ENCODE measurements around the gene CRYBB3. TPM values are rescaled to one million over a fixed set of nuclear protein-coding genes. Genes with fewer than 3 reads are reported as not detected.

CRYBB3 gene
- polyA plus RNA-seq, 3 donors = not detected

DNA sequence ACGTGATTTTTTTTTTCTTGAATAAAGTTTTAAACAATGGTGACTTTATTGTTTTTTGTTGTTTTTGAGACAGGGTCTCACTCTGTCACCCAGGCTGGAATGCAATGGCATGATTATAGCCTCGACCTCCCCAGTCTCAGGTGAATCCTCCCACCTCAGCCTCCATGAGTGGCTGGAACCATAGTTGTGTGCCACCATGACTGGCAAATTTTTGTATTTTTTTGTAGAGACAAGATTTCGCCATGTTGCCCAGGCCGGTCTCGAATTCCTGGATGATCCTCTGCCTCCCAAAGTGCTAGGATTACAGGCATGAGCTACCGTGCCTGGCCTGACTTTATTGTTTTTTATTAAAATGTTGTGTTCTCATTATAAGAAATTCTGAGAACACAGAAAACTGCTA lies 12.2 kb upstream of the CRYBB3 start:
- no peak for DNase-seq
- Histone ChIP-seq H3K9ac (ENCODE audit: insufficient read depth, low read length, poor library complexity, severe bottlenecking) (no peak overlapping the region), H3K36me3 (replicated peaks in 1 of 2; ENCODE audit: control insufficient read depth in 1 of 2, insufficient read depth in 2 of 2, low read length in 2 of 2) (no peaks in the 10 kb centered on the region), H3K9me3 (replicated peaks in 1 of 2; ENCODE audit: control insufficient read depth in 1 of 2, insufficient read depth in 1 of 2, low read length in 2 of 2) (no peaks in the 10 kb centered on the region), H4K20me1 (ENCODE audit: insufficient read depth, low read length) (no peaks in the 10 kb centered on the region), H2AFZ (ENCODE audit: insufficient read depth, low read depth, low read length, poor library complexity, severe bottlenecking) (no peak overlapping the region), H3K27ac (ENCODE audit: low read depth in 1 of 2, low read length in 2 of 2) (no peak overlapping the region), H3K4me2 (replicated peaks; ENCODE audit: extremely low read depth, low read length, poor library complexity, severe bottlenecking) (no peak overlapping the region), H3K79me2 (ENCODE audit: insufficient read depth, low read length) (no peaks in the 10 kb centered on the region), H3K27me3 (ENCODE audit: control insufficient read depth in 2 of 2, insufficient read depth in 2 of 2, low read length in 2 of 2) (no peaks in the 10 kb centered on the region), H3K4me3 (replicated peaks in 1 of 3; ENCODE audit: low read depth in 2 of 3, low read length in 3 of 3) (no peak overlapping the region), H3K4me1 (ENCODE audit: control insufficient read depth in 1 of 2, insufficient read depth in 2 of 2, low read length in 2 of 2) (no peaks in the 10 kb centered on the region)
- Mint-ChIP-seq H3K27ac (no peak overlapping the region), H3K36me3 (no peaks in the 10 kb centered on the region), H3K4me3 (no peak overlapping the region), H3K9me3 (peaks cover 0 to 2% (median 0%) of the 10 kb centered on the region in 7 donors), H3K27me3 (ENCODE audit: low read depth in 3 of 3) (peaks cover 0 to 3% (median 3%) of the 10 kb centered on the region in 3 donors), H3K4me1 (no peaks in the 10 kb centered on the region)
- intact Hi-C loops (cut with micrococcal nuclease) = no loop called here
- WGBS (ENCODE audit: insufficient coverage) = 100% methylated on average over 2 of the region's 6 CpGs
- no peak for TF ChIP-seq CTCF (IDR thresholded peaks at IDR 0.05)

- no peaks in the 10 kb centered on the region for H3K4me1 ChIP-seq (ENCODE audit: control insufficient read depth in 1 of 2, insufficient read depth in 2 of 2, low read length in 2 of 2)
- Mint-ChIP-seq H3K27me3 (ENCODE audit: low read depth in 3 of 3) (peaks cover 0 to 1% (median 0%) of the 10 kb centered on the region in 3 donors), H3K9me3 (peaks cover 0 to 2% (median 0%) of the 10 kb centered on the region in 7 donors), H3K36me3 (no peaks in the 10 kb centered on the region), H3K4me3 (no peak overlapping the region), H3K27ac (no peak overlapping the region), H3K4me1 (no peaks in the 10 kb centered on the region)
- intact Hi-C loops (cut with micrococcal nuclease) = no loop called here
- H3K9ac ChIP-seq (ENCODE audit: insufficient read depth, low read length, poor library complexity, severe bottlenecking) = no peak overlapping the region
- no peak overlapping the region for H3K4me3 ChIP-seq (replicated peaks in 1 of 3; ENCODE audit: low read depth in 2 of 3, low read length in 3 of 3)
- no peaks in the 10 kb centered on the region for H3K9me3 ChIP-seq (replicated peaks in 1 of 2; ENCODE audit: control insufficient read depth in 1 of 2, insufficient read depth in 1 of 2, low read length in 2 of 2)
- H4K20me1 ChIP-seq (ENCODE audit: insufficient read depth, low read length) = no peaks in the 10 kb centered on the region
- no peaks in the 10 kb centered on the region for H3K79me2 ChIP-seq (ENCODE audit: insufficient read depth, low read length)
- WGBS (ENCODE audit: insufficient coverage) = 98% methylated on average over 7 of the region's 12 CpGs
- H3K27ac ChIP-seq (ENCODE audit: low read depth in 1 of 2, low read length in 2 of 2) = no peak overlapping the region
- H3K4me2 ChIP-seq (replicated peaks; ENCODE audit: extremely low read depth, low read length, poor library complexity, severe bottlenecking) = no peak overlapping the region
- H2AFZ ChIP-seq (ENCODE audit: insufficient read depth, low read depth, low read length, poor library complexity, severe bottlenecking) = no peak overlapping the region
- TF ChIP-seq CTCF (IDR thresholded peaks at IDR 0.05) = no peak
- no peaks in the 10 kb centered on the region for H3K36me3 ChIP-seq (replicated peaks in 1 of 2; ENCODE audit: control insufficient read depth in 1 of 2, insufficient read depth in 2 of 2, low read length in 2 of 2)
- no peaks in the 10 kb centered on the region for H3K27me3 ChIP-seq (ENCODE audit: control insufficient read depth in 2 of 2, insufficient read depth in 2 of 2, low read length in 2 of 2)
- DNase-seq = no peak
Measured at GRCh38 chr22:25192406-25192805, 7.3 kb upstream of the CRYBB3 start.
